Kidney (tissue), 14 donors: ENCODE results near the gene FBLN1. TPM values are rescaled to one million over a fixed set of nuclear protein-coding genes. Genes with fewer than 3 reads are reported as not detected.
"Not testable (repeated sequence)": the region's sequence is repeated elsewhere in the genome, so short reads cannot be mapped to it uniquely, and the experiment has no call there.

Experiments
- DNase-seq, 5 donors: peaks; one replicate each; pipeline ENCODE4 v3.0.0-alpha.2; 2013 to 2020
- FAIRE-seq: peaks from 2 replicates; lab custom pipeline; 2012; peaks lifted over from hg19 to GRCh38; lab: Jason Lieb, UNC
- H3K27ac ChIP-seq, 2 donors: one replicate each; pipeline ENCODE4 v1.7.0; 2013; ENCODE audit warnings: low read depth in 2 of 2, low read length in 2 of 2, inconsistent platforms in 1 of 2
- H3K27me3 ChIP-seq: one replicate; pipeline ENCODE4 v1.7.1; 2013; ENCODE audit warnings: low read length, inconsistent platforms; ENCODE audit not compliant: control insufficient read depth, insufficient read depth
- H3K36me3 ChIP-seq, 3 donors: one replicate each; pipeline versions ENCODE4 v1.7.0 to v1.7.1; 2013; ENCODE audit warnings: low read length in 3 of 3, control low read depth in 1 of 3, inconsistent platforms in 1 of 3; ENCODE audit not compliant: insufficient read depth in 3 of 3, control insufficient read depth in 2 of 3
- H3K4me1 ChIP-seq, 3 donors: one replicate each; pipeline versions ENCODE4 v1.7.0 to v1.7.1; 2013; ENCODE audit warnings: low read length in 3 of 3, inconsistent platforms in 1 of 3, low read depth in 1 of 3; ENCODE audit not compliant: control insufficient read depth in 2 of 3, insufficient read depth in 2 of 3
- H3K4me3 ChIP-seq, 3 donors: one replicate each; pipeline versions ENCODE4 v1.7.0 to v1.8.1; 2013; ENCODE audit warnings: low read length in 3 of 3, control low read depth in 1 of 3, inconsistent platforms in 1 of 3
- H3K9ac ChIP-seq, 3 donors: one replicate each; pipeline versions ENCODE4 v1.7.0 to v1.7.1; 2013; ENCODE audit warnings: low read length in 3 of 3, control low read depth in 1 of 3, inconsistent platforms in 1 of 3
- H3K9me3 ChIP-seq, 3 donors: one replicate each; pipeline versions ENCODE4 v1.7.0 to v1.7.1; 2013; ENCODE audit warnings: low read length in 3 of 3, control low read depth in 1 of 3, inconsistent platforms in 1 of 3; ENCODE audit not compliant: control insufficient read depth in 2 of 3, insufficient read depth in 1 of 3
- intact Hi-C: fragments of 100-400 bp; cut with DNase I; formaldehyde crosslinking; loops from one replicate; pipeline ENCODE4 v1.11.1; 2022
- polyA plus RNA-seq: library from polyadenylated mRNA; stranded (reverse); fragments of 350-450 nt; fragmentation: Illumina TruSeq; extraction: RNeasy Lipid Tissue Mini Kit (QIAGEN cat#74804); gene quantifications from one replicate; pipeline ENCODE4 v1.2.3, GENCODE V29; 2014; ENCODE audit warnings: low read depth, low replicate concordance; ENCODE audit not compliant: insufficient read depth
- total RNA-seq: library from RNA; stranded (reverse); fragmentation: NEBNext Ultra II Directional; extraction: Animal tissue kit (Norgen Biotek cat#: 25700); gene quantifications from one replicate; pipeline ENCODE4 v1.2.1, GENCODE V29; 2021
- TF ChIP-seq, protein P1 (sequence below): IDR thresholded peaks from 3 replicates; pipeline ENCODE4 v1.5.1; 2012; ENCODE audit warnings: mild to moderate bottlenecking, moderate library complexity, borderline replicate concordance; ENCODE audit not compliant: insufficient read depth; ENCODE audit errors: extremely low read depth
- donor health status: control.
- donor health status: control.
- donor health status: control.
- donor health status: control.
- donor health status: control.
- donor health status: DM: yes; HTN: yes; CAD: no.
- donor health status: Normal renal cell carcinoma (clear cell type).

Gene FBLN1
- total and polyA plus RNA-seq, 2 donors from 2014 or later = 23.3 to 105 TPM

DNA sequence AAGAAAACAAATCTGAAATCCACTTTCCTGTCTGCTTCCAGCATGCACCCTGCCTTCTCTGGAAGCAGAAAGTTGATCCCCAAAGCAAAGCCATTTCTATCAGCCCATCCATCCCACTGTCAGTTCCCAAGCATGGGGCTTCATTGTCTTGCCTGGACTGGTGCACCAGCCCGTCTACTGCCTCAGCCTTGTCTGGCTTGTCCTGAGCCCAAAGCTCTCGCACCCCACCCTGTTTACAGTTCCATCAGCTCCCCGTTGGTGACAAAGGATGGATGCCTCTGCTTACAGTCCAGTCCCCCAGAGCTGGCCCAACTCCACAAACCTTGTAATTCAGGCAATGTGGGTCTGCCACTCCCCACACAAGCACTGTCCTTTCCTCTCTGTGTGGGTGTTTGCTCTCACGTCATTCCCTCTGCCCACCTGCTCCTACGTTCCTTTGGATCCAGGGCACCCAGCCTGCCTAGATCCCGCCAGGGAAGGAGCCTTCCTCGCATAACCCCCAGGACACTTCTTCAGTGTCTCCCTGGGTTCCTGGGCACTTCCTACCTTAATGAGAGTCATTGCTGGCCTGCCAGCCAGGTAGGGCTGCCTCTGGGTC is 38.8 kb downstream of the FBLN1 start:
- Histone ChIP-seq H3K27ac (no peak overlapping the region), H3K9me3 (no peaks in the 10 kb centered on the region), H3K4me1 (no peaks in the 10 kb centered on the region), H3K4me3 (no peak overlapping the region), H3K9ac (no peak overlapping the region), H3K36me3 (no peaks in the 10 kb centered on the region), H3K27me3 (no peaks in the 10 kb centered on the region)
- DNase-seq (no peak), FAIRE-seq (no peak)
- intact Hi-C loops = no loop called here
- TF ChIP-seq, protein P1, sequence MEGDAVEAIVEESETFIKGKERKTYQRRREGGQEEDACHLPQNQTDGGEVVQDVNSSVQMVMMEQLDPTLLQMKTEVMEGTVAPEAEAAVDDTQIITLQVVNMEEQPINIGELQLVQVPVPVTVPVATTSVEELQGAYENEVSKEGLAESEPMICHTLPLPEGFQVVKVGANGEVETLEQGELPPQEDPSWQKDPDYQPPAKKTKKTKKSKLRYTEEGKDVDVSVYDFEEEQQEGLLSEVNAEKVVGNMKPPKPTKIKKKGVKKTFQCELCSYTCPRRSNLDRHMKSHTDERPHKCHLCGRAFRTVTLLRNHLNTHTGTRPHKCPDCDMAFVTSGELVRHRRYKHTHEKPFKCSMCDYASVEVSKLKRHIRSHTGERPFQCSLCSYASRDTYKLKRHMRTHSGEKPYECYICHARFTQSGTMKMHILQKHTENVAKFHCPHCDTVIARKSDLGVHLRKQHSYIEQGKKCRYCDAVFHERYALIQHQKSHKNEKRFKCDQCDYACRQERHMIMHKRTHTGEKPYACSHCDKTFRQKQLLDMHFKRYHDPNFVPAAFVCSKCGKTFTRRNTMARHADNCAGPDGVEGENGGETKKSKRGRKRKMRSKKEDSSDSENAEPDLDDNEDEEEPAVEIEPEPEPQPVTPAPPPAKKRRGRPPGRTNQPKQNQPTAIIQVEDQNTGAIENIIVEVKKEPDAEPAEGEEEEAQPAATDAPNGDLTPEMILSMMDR = no peak

DNA sequence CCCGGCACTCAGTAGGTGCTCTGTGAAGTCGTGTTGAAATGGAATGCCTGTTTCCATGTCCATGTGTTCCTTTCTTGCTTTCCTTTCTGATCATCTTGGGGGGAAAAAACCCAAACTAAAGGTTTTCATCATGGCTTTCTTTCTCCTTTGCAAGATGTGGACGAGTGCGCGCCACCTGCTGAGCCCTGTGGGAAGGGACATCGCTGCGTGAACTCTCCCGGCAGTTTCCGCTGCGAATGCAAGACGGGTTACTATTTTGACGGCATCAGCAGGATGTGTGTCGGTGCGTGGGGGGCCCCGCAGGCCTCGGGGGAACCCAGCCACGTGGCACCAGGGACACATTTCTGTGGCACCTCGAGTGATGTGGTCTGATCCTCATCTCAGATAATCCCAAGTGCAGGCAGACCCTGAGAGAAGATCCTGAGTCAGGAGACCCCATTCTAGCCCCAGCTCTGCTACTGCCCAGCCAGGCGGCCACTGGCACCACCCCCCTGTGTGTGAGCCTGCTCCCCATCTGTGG is 39.4 kb downstream of the FBLN1 start:
- FAIRE-seq = no peak
- Histone ChIP-seq H3K9me3 (no peaks in the 10 kb centered on the region), H3K36me3 (no peaks in the 10 kb centered on the region), H3K4me1 (no peaks in the 10 kb centered on the region), H3K27me3 (no peaks in the 10 kb centered on the region), H3K27ac (no peak overlapping the region), H3K9ac (no peak overlapping the region), H3K4me3 (no peak overlapping the region)
- no peak for DNase-seq
- intact Hi-C loops = no loop called here
- TF ChIP-seq, protein P1 = no peak

DNA sequence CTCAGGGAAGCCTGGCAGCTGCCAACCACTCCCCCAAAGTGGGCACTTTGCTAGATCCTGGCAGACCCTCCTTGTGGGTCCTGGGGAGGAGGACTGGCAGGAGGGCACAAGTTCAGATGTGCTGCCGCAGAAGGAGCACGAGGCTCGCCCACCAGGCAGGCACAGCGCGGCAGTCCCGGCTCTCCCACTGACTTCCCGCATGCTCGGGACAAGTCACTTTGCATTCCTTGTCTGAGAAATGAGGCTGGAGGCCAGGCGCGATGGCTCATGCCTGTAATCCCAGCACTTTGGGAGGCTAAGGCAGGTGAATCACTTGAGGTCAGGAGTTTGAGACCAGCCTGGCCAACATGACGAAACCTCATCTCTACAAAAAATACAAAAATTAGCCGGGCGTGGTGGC is 40.1 kb downstream of the FBLN1 start:
- H3K9ac ChIP-seq, intact Hi-C loops, H3K4me3 ChIP-seq, H3K36me3 ChIP-seq, H3K27ac ChIP-seq, FAIRE-seq, H3K4me1 ChIP-seq, H3K27me3 ChIP-seq, DNase-seq, H3K9me3 ChIP-seq: not testable (repeated sequence)

DNA sequence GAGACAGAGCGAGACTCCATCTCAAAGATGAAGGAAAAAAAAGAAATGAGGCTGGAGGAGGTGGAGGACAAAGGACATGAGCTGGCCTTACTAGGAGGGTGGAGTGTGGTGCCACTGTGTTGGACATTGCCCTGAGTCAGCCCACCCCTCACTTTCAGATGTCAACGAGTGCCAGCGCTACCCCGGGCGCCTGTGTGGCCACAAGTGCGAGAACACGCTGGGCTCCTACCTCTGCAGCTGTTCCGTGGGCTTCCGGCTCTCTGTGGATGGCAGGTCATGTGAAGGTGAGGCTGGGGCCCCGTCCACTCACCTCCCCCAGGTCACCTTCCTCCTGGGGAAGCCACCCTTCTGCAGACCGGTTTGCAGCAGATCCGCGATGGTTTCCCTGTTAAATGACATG is 40.6 kb downstream of the FBLN1 start:
- TF ChIP-seq, protein P1 = no peak
- Histone ChIP-seq H3K36me3 (no peaks in the 10 kb centered on the region), H3K27ac (no peak overlapping the region), H3K9ac (no peak overlapping the region), H3K4me1 (no peaks in the 10 kb centered on the region), H3K27me3 (no peaks in the 10 kb centered on the region), H3K4me3 (no peak overlapping the region), H3K9me3 (no peaks in the 10 kb centered on the region)
- intact Hi-C loops = no loop called here
- no peak for FAIRE-seq
- DNase-seq = no peak
